Measurements from ENCODE around the gene NBL1. TPM values are rescaled to one million over a fixed set of nuclear protein-coding genes. Genes with fewer than 3 reads are reported as not detected.
"Not testable (repeated sequence)": the region's sequence is repeated elsewhere in the genome, so short reads cannot be mapped to it uniquely, and the experiment has no call there.

The NBL1 gene
- total RNA-seq, 1 donor from 2014 or later: 55.0 TPM

DNA sequence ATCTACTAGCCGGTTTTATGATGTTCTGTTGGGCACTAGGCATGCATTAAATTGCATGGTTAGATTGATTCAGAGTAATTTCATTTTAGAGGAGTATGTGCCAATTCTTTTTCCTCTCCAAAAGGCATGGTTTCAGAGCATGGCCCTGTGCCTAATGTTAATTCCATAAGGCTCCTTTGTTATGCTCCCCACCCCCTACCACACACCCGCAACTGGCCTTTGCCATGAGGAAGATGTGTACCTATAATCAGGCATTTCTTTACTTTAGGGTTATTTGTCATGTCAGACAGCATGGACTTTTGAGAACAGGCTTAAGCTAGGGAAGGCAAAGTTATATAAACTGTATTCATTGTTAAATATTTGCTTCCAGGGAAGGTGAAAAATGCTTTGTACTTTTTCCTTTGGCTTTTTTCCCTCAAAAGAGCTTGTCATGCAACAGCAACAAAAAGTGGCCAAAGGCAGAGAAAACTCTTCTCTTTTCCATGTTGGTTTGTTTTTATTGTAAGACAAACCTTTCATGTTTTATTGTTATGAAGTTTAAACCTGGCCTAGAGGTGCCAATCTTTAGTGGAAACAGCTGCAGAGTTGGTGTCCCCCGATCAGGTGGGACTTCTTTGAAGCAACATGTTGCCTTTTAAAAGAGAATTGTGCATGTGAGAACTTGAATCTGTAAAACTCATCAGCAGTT lies 24.3 kb upstream of the NBL1 start:
- ATAC-seq: no peak

DNA sequence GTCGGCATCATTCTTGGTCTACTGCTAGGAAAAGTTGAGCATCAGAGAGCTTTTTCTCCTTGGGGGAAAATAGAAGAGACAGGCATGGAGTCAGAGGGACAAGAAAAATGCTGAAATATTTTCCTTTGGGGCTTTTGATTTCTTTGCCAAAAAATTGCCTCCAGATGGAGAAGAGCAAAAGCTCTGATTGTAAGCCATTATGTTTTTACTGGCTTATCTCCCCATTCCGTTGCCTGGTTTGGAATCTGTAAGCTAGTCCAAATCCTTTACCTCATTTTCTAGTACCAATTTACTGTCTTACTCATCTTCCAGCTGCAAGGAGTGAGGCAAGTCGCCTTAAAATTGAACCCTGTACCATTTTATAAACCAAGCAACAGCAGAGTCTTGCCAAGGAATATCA lies 23.3 kb upstream of the NBL1 start:
- no peak for DNase-seq (ENCODE audit: missing footprints)
- peak; percentile 30 for ATAC-seq
- intact Hi-C loops (cut with DNase I): no loop called here

More for the DNA sequence above, 24.3 kb upstream of the NBL1 start:
- intact Hi-C loops (cut with DNase I): no loop called here
- DNase-seq (ENCODE audit: missing footprints): no peak

DNA sequence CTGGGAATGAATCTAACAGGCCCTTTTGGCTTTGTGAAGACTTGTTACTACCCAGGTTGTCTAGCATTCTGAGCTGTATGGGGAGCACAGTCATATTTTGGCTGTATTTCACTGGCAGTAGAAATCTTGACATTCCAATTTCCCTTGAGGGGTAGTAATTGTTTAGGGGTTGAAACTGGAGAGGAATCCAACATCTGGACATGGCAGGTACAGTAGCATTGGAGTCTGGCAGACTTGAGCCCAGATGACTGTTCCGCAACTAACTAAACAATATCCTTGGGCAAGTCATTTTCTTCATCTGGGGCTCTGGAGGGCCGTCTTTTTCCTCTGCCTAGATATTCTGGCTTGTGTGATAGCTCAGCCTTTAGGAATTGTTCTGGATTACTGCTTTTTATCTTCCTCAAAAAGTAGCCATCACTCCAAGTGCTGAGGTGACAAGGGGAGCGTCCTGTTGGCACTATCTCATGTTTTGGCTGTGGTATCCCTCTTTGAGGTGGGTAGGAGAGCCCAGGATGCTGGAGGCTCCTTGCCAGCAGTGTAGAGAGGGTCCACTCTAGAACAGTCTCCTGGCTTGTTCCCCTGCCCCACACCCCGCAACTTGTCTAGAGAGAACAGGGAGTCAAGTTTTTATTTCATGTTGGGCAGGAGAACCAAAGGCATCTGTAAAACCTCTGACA lies 22.7 kb upstream of the NBL1 start:
- intact Hi-C loops (cut with DNase I): no loop called here
- DNase-seq (ENCODE audit: missing footprints): no peak
- ATAC-seq: no peak

DNA sequence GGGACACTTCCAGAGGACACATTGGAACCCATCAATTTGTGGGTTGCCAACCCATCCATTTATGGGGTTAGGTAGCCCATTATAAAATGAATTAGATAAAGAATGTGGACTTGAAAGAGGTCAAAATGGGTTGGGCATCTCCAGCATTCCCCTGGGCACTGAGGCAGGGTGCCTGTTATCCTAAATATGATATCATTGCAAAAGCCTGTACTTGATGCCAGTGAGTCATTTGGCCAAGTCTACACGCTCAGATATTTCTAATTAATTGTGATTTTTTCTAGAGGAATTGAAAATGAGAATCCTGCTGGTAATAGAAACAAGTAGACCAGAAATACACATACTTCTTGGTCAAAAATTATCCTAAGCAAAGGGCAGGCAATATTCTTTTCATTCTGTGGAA lies 21.9 kb upstream of the NBL1 start:
- DNase-seq (ENCODE audit: missing footprints): no peak
- no peak for ATAC-seq
- intact Hi-C loops (cut with DNase I): no loop called here

DNA sequence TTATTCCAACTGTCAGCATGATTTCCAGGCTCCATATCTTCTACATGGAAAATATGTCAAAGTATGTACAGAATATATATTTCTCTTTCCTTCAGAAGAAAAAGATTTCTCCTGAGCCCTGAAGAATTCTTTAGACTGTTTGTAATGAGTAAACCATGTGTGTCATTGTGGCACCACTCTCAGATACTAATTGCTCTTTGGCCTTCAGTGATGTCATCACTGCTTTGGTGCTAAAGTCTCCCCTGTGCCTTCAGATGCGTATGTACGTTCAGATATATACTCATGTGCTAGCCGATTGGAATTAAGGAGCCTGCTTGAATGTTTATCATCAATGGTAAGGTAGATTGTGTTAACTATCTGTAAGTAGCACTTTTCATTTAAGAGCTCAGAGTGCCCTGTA lies 20.6 kb upstream of the NBL1 start:
- DNase-seq (ENCODE audit: missing footprints) (no peak), ATAC-seq (no peak)
- intact Hi-C loops (cut with DNase I): no loop called here

DNA sequence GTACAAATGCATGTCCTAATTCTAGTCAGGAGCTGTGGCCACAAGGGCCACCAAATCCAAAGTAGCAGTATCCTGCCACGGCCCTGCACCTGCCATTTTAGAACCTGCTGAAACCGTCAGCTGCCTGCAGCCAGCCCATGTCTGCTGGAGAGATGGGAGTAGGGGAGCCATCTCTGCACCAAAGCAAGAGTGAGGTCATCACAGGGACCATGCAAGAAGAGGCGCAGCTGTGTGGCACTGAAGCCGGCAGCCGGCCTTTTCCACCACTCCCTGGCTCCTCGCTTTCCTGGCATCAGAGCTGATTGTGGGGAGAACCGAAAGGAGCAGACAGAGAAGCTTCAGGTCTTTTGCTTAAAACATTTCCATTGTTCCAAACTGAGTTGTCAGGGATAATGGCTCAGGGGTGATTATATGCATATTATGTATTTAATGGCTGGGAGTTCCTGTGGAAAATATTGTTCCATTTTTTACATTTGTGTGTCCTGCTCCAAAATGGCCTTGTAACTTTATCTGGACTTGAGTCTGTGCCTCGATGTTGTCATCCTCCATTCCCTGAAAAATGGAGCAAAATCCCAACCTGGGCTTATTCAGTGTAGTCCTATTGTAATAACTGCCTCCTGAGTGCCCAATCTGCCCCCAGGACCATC lies 18.7 kb upstream of the NBL1 start:
- intact Hi-C loops (cut with DNase I): no loop called here
- no peak for DNase-seq (ENCODE audit: missing footprints)
- no peak for ATAC-seq

DNA sequence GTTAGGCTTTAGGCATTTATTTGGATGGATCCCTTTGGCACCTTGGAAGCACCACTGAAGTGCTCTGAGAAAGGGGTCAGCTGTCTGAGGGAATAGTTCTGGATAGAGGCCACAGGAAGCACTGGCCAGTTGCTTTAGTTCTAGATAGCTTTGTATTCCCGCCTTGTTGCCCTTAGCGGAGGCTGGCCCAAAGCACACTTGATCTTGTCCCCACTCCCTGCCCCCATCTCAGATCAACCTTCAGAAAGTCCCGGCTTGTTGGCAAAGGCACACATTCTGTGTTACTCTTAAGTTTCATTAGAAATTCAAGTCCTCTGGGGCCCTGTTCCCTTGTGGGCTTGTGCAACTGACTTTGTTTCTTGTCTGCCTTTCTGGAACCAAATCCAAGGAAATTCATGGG lies 15.2 kb upstream of the NBL1 start:
- DNase-seq (ENCODE audit: missing footprints) (no peak), ATAC-seq (no peak)
- intact Hi-C loops (cut with DNase I): no loop called here

DNA sequence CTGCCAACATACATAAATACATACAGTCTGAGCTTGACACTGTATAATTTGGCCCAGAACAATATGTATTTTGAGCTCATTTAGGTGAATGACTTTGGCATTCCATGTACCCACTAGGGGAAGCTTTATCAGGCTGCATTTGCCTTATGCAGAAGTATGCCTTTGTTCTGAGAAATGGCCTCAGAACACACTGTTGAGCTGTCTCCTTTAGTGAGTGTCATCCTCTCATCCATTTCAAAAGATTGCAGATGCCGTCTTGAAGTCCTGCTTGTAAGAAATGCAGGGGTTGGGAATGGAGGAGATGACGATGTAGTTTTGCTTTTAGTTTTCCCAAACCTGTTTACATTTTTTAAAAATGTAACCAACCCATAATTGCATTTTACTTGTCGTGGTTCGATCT lies 14.8 kb upstream of the NBL1 start:
- intact Hi-C loops (cut with DNase I): no loop called here
- DNase-seq (ENCODE audit: missing footprints) (no peak), ATAC-seq (no peak)

DNA sequence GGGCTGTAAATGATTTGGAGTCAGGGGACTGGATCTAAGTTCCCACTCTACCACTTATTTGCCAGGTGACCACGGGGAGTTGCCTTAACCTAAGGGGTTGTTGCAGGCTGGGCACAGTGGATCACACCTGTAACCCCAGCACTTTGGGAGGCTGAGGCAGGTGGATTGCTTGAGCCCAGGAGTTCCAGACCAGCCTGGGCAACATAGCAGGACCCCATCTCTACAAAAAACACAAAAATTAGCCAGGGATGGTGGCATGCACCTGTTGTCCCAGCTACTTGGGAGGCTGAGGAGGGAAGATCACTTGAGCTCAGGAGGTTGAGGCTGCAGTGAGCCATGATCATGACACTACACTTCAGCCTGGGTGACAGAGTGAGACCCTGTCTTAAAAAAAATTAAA lies 13.9 kb upstream of the NBL1 start:
- intact Hi-C loops (cut with DNase I); ATAC-seq; DNase-seq (ENCODE audit: missing footprints): not testable (repeated sequence)

DNA sequence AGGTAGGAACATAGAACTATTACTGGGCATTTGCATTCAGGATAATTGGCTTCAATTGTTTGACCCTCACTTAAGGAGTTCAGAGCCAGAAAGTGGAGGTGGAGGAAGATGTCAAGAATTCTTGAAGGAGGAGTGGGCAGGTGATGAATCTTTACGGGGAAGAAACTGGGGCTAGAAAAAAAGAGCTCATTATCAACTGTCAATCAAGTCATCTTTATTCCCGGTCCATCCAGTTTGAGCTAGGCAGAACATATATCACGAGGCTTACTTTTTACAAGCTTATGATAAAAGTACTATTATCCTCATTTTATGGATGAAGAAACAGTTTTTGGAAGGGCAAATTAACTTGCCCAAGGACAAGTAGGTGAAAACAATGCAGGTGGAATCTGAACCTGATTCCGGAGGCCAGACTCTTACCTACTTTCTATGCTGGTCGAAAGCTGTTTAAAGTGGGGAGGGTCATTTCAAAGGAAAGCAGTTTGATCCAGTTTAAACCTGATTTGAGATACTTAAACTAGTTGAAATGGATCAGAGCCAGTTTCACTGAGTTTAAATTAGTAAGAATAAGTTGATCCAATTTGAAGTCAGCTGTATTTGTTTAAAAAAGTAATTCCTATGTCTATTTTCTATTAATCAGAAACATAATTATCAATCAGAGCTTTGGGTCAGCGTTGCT lies 13.3 kb upstream of the NBL1 start:
- ATAC-seq (no peak), DNase-seq (ENCODE audit: missing footprints) (no peak)
- intact Hi-C loops (cut with DNase I): no loop called here

DNA sequence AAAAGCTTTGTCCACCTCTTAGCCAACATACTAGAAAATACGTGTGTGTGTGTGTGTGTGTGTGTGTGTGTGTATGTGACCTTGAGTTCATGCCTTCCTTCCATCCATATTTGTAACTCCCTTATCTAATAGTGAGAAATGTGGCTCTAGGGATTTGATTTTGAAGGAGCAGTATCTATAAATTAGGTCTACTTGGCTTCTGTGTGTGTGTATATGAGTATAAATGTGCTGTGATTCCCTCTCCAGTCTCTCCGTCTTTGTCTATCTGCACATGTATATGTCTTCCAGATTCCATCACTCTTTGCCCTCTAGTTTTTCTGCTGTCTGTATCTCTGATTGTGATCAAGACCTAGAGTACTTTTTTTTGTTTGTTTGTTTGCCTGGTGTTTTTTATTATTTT lies 11.9 kb upstream of the NBL1 start:
- DNase-seq (ENCODE audit: missing footprints) (no peak), ATAC-seq (no peak)
- intact Hi-C loops (cut with DNase I): no loop called here

DNA sequence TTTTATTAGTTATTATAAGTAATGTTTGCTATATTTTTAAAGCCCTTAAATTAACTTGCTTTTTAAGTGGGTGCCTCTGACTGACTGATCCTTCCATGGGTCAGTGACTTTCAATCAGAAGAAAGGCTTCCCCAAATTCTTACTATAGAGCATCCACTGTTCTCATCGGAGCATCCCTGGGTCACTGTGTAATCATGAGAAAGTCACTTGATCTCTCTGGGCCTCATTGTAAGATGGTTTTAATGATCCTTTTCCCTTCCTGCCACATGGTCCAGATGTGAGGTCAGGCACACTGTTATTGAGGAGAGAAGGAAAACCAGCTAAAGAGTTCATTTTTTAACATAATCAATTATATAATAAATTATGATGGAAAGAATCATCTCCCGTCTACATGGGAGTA lies 11.0 kb upstream of the NBL1 start:
- intact Hi-C loops (cut with DNase I): no loop called here

DNA sequence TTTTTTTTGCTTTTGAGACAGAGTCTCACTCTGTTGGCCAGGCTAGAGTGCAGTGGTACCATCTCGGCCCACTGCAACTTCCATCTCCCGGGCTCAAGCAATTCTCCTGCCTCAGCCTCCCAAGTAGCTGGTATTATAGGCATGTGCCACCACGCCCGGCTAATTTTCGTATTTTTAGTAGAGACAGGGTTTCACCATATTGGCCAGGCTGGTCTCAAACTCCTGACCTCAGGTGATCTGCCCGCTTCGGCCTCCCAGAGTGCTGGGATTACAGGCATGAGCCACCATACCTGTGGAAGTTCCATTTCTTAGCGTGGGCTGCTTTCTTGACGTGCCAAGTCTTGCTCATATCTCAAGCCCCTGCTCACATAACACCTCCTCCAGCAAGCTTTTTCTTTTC lies 9.0 kb upstream of the NBL1 start:
- DNase-seq (ENCODE audit: missing footprints); ATAC-seq; intact Hi-C loops (cut with DNase I): not testable (repeated sequence)

More for the DNA sequence above, 11.0 kb upstream of the NBL1 start:
- no peak for ATAC-seq
- DNase-seq (ENCODE audit: missing footprints): no peak

DNA sequence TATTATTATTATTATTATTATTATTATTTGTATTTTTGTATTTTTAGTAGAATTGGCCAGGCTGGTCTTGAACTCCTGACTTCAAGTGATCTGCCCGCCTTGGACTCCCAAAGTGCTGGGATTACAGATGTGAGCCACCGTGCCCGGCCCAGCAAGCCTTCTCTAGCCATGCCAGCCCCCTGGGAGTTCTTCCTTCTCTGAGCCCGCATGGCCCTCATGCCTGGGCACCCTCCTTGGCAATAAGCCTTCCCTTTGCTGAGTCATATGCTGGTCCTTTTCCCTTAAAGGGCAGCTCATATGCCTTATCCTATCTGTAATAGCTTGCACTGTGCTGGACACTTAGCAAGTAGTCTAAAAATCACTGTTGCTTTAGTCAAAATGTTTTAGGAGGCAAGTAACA lies 8.5 kb upstream of the NBL1 start:
- no peak for DNase-seq (ENCODE audit: missing footprints)
- no peak for ATAC-seq
- intact Hi-C loops (cut with DNase I): no loop called here

DNA sequence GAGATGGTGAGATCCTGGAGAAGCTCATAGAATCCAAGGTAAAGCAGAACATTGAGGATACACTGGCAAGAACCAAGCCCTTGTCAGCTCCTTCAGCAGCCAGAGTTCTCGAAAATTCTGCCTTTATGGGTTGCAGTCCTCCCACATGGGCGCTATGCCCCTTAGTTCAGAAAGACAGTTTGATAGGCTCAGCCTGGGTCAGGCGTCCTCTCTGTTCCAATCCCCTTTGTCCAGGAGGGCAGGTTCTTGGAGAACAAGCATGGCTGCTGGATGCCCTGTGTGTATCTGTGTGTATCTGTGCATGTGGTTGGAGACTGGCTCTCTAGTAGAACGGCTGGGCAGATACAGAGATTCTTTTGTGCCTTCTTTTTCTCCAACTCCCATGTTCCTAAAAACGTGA lies 8.0 kb upstream of the NBL1 start:
- intact Hi-C loops (cut with DNase I): no loop called here
- ATAC-seq: no peak
- DNase-seq (ENCODE audit: missing footprints): no peak

DNA sequence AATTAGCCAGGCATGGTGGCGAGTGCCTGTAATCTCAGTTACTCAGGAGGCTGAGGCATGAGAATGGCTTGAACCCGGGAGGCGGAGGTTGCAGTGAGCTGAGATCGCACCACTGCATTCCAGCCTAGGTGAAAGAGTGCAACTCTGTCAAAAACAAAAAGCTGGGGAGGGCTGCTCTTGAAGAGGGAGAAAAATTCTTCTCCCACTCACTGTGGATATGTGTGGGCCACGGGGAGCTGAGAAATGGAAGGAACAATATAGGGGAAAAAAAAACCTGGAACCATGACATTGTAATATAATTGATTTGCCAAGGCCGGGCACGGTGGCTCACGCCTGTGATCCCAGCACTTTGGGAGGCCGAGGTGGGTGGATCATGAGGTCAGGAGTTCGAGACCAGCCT lies 7.4 kb upstream of the NBL1 start:
- intact Hi-C loops (cut with DNase I); DNase-seq (ENCODE audit: missing footprints); ATAC-seq: not testable (repeated sequence)

DNA sequence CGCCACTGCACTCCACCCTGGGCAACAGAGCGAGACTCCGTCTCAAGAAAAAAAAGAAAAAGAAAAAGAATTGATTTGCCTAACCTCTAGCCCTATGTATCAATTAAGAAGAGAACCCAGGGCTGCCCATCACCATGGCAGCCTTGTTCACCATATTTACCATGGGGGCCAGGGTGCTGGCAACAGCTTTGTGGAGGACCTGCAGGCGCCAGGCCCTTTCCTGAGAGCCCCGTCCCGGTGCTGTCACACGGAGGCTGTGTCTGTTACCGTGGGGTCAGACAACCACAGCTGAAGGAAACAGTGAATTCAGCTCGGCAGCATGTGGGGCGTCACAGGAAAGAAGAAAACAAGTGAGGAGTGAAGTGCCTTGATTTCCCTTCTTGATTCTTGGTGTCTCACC lies 6.5 kb upstream of the NBL1 start:
- DNase-seq (ENCODE audit: missing footprints) (no peak), ATAC-seq (no peak)
- intact Hi-C loops (cut with DNase I): no loop called here

DNA sequence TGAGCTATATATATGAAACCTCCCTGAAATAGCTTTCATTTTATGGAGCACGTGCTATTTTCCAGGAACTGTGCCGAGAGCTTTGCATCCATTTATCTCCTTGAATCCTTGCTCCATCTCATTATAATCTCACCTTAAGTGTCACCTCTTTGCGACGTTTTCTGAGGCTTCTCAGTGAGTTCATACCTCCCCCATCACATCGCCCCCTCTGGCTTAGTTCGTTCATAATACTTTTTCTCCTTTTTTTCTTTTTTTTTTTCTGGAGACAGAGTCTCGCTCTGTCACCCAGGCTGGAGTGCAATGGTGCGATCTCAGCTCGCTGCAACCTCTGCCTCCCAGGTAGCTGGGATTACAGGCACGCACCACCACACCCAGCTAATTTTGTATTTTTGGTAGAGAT lies 4.9 kb upstream of the NBL1 start:
- intact Hi-C loops (cut with DNase I); ATAC-seq; DNase-seq (ENCODE audit: missing footprints): not testable (repeated sequence)

DNA sequence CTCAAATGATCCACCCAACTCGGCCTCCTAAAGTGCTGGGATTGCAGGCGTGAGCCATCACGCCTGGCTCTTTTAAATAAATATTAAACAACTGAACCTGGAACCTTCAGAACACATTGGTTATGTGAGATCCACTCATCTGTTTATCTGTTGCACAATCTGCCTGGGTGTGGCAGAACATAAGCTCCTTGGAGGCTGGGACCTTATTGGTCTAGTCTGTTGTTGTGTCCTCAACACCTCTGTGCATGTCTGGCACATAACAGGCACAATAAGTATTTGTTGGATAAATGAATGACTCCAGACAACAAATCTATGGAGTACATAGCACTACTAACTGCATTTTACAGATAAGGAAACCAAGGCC lies 4.1 kb upstream of the NBL1 start:
- DNase-seq (ENCODE audit: missing footprints) (no peak), ATAC-seq (no peak)
- intact Hi-C loops (cut with DNase I): no loop called here
